ENCODE measurements around the gene VPS11. TPM values are rescaled to one million over a fixed set of nuclear protein-coding genes. Genes with fewer than 3 reads are reported as not detected.
"Not testable (repeated sequence)": the region's sequence is repeated elsewhere in the genome, so short reads cannot be mapped to it uniquely, and the experiment has no call there.

VPS11 gene
- total RNA-seq, 1 donor from 2014 or later: 13.1 TPM

DNA sequence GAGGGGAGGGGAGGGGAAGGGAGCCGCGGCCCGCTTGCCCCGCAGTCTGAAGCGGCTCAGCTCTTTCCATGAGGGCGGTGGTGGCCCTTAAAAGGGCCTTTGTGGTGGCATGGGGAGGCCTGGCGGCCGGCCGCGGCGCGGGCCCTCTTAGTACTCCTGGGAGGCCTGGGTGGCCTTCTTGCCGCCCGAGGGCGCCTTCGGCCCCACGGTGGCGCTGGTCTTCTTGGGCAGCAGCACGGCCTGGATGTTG is 27.1 kb downstream of the VPS11 start:
- DNase-seq (ENCODE audit: low read depth): no peak
- TF ChIP-seq, protein P1, sequence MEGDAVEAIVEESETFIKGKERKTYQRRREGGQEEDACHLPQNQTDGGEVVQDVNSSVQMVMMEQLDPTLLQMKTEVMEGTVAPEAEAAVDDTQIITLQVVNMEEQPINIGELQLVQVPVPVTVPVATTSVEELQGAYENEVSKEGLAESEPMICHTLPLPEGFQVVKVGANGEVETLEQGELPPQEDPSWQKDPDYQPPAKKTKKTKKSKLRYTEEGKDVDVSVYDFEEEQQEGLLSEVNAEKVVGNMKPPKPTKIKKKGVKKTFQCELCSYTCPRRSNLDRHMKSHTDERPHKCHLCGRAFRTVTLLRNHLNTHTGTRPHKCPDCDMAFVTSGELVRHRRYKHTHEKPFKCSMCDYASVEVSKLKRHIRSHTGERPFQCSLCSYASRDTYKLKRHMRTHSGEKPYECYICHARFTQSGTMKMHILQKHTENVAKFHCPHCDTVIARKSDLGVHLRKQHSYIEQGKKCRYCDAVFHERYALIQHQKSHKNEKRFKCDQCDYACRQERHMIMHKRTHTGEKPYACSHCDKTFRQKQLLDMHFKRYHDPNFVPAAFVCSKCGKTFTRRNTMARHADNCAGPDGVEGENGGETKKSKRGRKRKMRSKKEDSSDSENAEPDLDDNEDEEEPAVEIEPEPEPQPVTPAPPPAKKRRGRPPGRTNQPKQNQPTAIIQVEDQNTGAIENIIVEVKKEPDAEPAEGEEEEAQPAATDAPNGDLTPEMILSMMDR (conservative IDR thresholded peaks at IDR 0.05; ENCODE audit: low read depth, low read length): peak; percentile 67

DNA sequence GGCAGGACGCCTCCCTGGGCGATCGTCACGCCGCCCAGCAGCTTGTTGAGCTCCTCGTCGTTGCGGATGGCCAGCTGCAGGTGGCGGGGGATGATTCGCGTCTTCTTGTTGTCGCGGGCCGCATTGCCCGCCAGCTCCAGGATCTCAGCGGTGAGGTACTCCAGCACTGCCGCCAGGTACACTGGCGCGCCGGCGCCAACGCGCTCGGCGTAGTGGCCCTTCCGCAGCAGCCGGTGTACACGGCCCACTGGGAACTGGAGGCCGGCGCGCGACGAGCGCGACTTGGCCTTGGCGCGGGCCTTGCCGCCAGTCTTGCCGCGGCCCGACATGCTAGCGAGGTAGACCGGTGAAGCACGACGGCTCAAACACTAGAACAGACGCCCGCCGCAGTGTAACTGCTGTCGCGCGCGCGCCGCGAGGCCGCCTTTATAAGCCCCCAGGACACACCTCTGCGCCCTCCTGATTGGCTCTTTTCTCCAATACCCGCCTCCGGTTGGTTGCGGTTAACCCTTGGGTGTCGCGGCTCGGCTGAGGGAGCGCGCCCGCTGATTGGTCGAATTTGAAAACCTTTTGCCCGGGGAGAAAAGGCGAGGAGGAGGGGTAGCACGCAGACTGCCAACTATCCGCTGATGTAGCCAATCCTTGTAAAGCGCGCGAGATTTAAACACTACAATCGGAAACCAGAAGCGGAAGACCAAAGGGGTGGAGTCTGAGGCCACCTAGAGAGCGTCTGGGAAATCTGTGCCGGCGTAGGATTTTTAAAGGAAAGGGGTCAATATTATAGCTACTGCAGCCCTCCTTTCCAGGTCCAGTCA is 27.7 kb downstream of the VPS11 start:
- TF ChIP-seq, protein P1 (conservative IDR thresholded peaks at IDR 0.05; ENCODE audit: low read depth, low read length): no peak
- peak overlapping the region; percentile 82 for H3K4me3 ChIP-seq (ENCODE audit: low read depth, low read length)
- peak; percentile 94 for DNase-seq (ENCODE audit: low read depth)

More for the DNA sequence above, 27.1 kb downstream of the VPS11 start:
- H3K4me3 ChIP-seq (ENCODE audit: low read depth, low read length): peak overlapping the region; percentile 82

DNA sequence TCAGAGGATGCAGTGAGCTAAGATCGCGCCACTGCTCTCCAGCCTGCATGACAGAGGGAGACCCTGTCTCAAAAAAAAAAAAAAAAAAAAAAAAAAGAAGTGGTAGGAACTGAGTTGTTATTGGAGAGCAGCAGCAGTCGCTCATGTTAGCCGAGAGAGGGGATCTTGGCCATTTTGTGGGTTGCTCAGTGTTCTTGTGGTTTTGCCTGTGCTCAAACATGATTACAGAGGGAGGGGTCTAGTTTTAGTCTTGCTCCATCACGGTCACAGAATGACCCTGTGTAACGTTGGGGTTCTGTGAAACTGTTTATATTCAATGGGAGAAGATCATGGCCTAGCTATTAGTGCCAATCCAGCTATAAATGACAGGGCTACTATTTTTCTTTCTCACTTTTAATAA is 32.1 kb downstream of the VPS11 start:
- no peak for DNase-seq (ENCODE audit: low read depth)
- H3K4me3 ChIP-seq (ENCODE audit: low read depth, low read length): no peak overlapping the region
- TF ChIP-seq, protein P1 (conservative IDR thresholded peaks at IDR 0.05; ENCODE audit: low read depth, low read length): no peak

DNA sequence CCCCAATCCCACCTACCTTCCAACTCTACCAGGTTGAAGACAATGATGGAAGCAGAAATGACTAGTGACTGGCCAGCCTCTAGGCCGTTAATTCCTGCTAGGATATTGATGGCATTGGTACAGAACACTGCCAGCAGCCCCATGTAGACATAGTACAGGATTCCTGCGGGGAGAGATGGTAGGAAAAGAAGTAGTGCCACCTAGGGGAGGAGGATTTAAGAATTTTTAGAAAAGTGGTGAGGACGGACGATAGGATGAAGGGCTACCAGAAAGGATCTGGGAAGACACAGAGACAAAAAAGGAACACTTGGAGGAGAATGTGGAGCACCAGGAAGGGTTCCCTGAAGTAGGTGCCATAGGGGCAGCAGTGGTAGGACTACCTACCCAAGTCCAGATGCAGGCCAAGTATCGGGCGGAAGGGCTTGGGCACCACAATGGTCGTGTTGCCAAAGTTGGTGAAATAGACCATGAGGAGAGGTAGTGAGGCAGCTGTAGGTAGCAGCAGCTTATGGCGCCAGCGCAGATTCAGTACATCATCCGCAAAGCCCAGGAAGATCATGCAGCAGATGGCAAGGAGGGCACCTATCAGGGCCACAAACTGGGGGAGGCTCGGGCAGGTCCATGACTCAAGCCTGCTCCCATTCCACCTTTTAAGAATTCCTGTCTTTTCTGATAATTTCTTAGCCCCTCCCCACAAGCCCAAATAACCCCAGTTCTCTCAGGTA is 32.8 kb downstream of the VPS11 start:
- TF ChIP-seq, protein P1 (conservative IDR thresholded peaks at IDR 0.05; ENCODE audit: low read depth, low read length): peak; percentile 64
- DNase-seq (ENCODE audit: low read depth): no peak
- peak overlapping the region; percentile 75 for H3K4me3 ChIP-seq (ENCODE audit: low read depth, low read length)

DNA sequence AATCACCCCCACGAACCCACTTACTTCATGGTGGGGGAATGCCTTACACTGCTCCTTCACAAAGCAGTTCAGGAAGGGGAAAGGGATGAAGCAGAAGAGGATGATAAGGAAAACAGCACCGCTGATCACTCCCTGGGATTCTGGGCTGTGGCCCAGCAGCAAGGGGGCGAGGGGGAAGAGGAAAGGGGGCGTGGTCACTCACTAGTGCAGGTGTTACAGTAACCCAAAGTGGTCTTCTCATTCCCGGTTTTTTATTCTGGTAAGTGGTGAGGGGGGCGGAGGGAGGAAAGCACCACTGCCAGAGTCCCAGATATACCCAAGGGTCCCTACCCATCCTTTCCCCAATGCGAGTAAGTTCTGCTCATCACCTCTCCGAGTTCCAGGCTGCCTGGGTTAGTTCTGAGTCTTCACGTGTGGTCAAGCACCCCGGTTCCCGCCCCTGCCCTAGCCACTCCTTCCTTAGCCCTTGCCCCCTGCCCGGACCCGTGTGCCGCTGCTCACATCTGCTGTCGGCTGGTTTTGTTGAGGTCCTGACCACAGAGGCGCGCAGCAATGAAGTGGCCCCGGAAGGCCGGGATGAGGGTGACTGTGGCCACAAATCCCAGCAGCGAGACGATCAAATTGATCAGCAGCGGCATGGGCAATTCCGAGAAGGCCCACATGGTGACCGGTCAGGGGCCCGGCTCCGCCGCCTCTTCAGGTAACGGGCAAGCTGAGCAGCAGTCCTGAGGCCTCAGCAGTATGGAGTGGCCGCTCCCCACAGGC is 33.6 kb downstream of the VPS11 start:
- H3K4me3 ChIP-seq (ENCODE audit: low read depth, low read length): peak overlapping the region; percentile 75
- DNase-seq (ENCODE audit: low read depth): no peak
- TF ChIP-seq, protein P1 (conservative IDR thresholded peaks at IDR 0.05; ENCODE audit: low read depth, low read length): no peak

GRCh38 chr11:119101759-119102423 is 34.3 kb downstream of the VPS11 start, which contains the start of gene DPAGT1:
Gene DPAGT1 (minus strand): TSS chr11:119101853. CDS start chr11:119101655, 198 bp downstream.
- peak within 1 kb of the TSS; percentile 75 for H3K4me3 ChIP-seq (ENCODE audit: low read depth, low read length)
- DNase-seq (ENCODE audit: low read depth): peak; percentile 87
- TF ChIP-seq, protein P1 (conservative IDR thresholded peaks at IDR 0.05; ENCODE audit: low read depth, low read length): no peak

DNA sequence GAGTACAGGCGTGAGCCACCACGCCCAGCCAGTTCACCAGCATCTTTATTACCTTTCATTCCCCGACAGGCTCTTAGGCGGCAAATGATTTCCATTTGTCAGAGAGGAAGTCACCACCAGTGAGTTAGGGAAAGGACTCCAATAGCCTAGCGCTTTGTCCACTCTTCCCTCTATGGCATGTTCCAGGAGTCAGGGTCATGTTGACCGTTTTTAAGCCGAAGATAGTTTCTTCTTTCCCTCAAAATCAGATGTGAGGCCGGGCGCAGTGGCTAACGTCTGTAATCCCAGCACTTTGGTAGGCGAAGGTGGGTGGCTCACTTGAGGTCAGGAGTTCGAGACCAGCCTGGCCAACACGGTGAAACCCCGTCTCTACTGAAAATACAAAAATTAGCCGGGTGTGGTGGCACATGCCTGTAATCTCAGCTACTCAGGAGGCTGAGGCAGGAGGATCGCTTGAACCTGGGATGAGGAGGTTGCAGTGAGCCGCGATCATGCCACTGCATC is 35.6 kb downstream of the VPS11 start:
- peak overlapping the region; percentile 75 for H3K4me3 ChIP-seq (ENCODE audit: low read depth, low read length)
- DNase-seq (ENCODE audit: low read depth): not testable (repeated sequence)
